Cardiac fibroblast (primary cell): Measurements from ENCODE around the gene NLGN1.

Experiments used
- DNase-seq, 2 donors: peaks; one replicate each; pipeline versions ENCODE4 v3.0.0 to v3.0.0-alpha.2; 2010; ENCODE audit warnings: low read depth in 2 of 2
- H3K4me3 ChIP-seq, 2 donors: replicated peaks in 1 of 2; 1 replicate in 1 of 2; 2 replicates in 1 of 2; pipeline ENCODE4 v1.5.1; 2011; ENCODE audit warnings: low read depth in 2 of 2, low read length in 2 of 2, mild to moderate bottlenecking in 2 of 2, moderate library complexity in 1 of 2
- TF ChIP-seq, protein P1 (sequence below): IDR thresholded peaks from one replicate; pipeline ENCODE4 v1.5.1; 2011; ENCODE audit warnings: low read depth, mild to moderate bottlenecking, low read length, inconsistent platforms

NLGN1 gene

DNA sequence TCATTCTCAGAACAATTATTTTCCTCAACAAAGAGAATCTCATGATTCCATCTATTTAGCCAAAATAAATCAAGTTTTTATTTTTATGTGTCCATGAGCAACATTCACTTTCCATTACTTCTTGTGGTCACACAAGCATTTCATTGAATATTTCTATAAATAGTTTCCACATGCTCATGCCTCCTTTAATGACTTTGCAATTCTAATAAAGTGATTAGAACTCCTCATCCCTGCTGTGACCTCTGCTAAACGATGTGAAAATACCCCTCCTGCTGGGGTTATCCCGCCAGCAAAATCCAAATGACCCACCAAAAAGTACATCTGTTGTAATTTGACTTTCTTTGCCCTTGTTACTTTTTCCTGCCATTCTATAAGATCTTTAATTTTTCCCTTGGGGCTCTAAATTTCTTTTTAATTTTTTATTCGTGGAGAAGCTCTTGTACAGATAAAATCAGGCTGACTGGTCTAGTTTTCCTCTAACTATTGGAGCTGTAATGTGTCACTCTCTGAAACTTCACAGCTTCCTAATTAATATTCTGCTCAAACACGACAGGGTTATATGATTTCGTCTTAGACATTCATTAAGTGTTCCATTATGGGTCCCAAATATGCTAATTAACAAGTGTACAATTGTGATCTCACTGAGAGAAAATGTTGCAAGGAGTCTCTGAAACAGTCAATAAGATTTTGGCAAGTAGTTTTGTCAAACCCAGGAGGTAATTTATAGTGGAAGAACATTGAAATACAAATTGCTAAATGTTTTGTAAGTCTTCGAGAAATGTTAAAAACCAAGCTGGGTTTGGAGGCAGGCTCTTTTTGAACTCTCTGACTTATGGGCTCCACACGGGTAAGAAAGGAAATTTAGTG lies 928.5 kb downstream of the NLGN1 start:
- TF ChIP-seq, protein P1, sequence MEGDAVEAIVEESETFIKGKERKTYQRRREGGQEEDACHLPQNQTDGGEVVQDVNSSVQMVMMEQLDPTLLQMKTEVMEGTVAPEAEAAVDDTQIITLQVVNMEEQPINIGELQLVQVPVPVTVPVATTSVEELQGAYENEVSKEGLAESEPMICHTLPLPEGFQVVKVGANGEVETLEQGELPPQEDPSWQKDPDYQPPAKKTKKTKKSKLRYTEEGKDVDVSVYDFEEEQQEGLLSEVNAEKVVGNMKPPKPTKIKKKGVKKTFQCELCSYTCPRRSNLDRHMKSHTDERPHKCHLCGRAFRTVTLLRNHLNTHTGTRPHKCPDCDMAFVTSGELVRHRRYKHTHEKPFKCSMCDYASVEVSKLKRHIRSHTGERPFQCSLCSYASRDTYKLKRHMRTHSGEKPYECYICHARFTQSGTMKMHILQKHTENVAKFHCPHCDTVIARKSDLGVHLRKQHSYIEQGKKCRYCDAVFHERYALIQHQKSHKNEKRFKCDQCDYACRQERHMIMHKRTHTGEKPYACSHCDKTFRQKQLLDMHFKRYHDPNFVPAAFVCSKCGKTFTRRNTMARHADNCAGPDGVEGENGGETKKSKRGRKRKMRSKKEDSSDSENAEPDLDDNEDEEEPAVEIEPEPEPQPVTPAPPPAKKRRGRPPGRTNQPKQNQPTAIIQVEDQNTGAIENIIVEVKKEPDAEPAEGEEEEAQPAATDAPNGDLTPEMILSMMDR, result no peak
- no peak overlapping the region for H3K4me3 ChIP-seq
- DNase-seq, result peak; percentile 39 to 40

- DNase-seq, result peak; percentile 71 to 73
- TF ChIP-seq, protein P1, result no peak
- no peak overlapping the region for H3K4me3 ChIP-seq
These were observed 931.8 kb downstream of the NLGN1 start for GRCh38 chr3:174329321-174329720.

GRCh38 chr3:174330303-174330702 lies 932.8 kb downstream of the NLGN1 start:
- peak; percentile 74 to 81 for DNase-seq
- TF ChIP-seq, protein P1, result no peak
- H3K4me3 ChIP-seq, result no peak overlapping the region

DNA sequence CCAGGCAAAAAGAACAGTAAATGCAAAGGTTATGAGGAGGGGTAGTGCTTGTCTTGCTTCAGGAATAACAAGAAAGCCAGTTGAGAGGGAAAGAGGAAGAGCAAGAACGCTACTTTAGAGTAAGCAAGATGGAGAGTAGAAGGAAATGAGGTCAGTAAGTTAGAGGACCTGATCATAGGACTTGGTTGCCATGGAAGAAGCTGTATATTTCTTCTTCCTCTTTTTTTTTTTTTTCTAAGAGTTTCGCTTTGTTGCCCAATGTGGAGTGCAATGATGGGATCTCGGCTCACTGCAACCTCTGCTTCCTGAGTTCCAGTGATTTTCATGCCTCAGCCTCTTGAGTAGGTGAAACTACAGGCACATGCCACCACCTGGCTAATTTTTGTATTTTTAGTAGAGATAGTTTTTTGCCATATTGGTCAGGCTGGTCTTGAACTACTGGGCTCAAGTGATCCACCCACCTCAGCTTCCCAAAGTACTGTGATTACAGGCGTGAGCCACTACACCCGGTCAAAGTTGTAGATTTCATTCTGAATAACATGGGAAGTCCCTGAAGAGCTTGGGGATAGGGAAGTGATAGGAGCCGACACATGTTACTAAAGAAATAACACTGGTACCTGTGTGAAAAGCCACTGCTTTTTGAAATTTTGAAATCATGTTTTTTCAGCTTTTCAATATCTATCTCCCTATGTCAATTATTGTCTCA lies 933.7 kb downstream of the NLGN1 start:
- TF ChIP-seq, protein P1, result no peak
- DNase-seq, result no peak

DNA sequence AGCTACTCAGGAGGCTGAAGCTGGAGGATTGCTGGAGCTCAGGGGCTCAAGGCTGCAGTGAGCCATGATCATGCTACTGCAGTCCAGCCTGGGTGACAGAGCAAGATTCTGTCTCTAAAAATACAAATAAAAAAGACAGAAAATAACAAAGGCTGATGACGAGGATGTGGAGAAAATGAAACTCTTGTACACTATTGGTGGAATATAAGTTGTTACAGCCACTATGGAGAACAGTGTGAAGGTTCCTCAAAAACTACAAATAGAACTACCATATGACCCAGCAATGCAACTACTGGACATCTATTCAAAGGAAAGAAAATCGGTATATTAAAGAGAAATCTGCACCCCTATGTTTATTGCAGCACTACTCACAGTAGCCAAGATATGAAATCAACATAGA lies 934.8 kb downstream of the NLGN1 start:
- no peak for DNase-seq
- H3K4me3 ChIP-seq, result no peak overlapping the region
- TF ChIP-seq, protein P1, result no peak

More for the DNA sequence above, 933.7 kb downstream of the NLGN1 start:
- no peak overlapping the region for H3K4me3 ChIP-seq

DNA sequence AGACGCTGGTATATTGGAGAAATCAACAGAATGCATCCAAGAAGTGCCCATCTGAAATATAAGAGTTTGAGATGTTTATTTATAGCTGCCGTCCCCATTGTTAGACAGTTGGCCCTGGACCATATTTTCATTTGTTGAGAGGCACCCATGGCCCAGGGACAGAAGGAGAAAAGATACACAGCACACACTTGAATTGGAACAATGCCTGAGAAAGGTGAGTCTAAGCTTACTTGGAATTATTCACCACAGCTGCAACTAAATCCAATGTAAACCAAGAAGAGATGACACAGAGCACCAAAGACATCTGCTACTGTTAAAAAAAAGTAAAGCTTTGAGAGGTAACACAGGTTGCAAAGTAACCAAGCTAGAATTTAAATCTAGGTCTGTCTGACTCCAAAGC lies 936.1 kb downstream of the NLGN1 start:
- DNase-seq, result no peak
- H3K4me3 ChIP-seq, result no peak overlapping the region
- TF ChIP-seq, protein P1, result no peak
